ENCODE results near the gene SUSD1.

SUSD1 gene

DNA sequence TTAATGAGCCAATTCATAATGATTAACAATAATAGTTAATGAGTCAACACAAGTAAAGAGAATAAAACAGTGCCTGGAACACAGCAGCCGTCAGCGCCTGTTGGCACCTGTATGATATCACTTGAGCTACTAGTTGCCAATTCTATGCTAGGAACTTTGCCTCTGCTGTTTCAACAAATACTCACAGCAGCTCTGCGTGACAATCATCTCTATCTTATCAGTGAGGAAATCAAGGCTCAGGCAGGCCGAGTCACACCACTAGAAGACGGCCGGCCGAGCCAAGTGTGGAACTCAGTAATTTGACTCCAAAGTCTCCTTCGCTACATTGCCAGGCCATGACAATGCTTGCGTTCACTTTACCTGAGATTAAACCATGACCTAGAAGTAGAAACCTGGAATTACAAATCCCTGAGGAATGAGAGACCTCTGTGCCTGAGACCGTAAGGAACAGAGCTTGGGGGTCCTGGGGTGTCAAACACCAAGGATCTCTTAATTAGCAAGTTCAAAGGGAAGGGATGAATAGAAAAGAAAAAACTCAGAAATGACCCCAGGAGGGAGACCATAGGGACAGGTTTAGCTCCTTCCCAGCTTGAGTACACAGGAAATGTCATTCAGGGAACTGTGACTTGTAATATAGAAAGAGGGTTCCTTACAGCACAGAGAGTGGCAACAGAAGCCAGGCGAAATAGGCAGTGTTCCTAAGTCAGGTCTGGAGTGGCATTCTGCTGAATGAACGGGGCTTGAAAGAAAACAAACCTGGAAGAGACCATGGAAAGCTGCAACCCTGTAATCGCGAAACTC lies 109.1 kb downstream of the SUSD1 start:
- no peak for DNase-seq (ENCODE audit: low read depth)

DNA sequence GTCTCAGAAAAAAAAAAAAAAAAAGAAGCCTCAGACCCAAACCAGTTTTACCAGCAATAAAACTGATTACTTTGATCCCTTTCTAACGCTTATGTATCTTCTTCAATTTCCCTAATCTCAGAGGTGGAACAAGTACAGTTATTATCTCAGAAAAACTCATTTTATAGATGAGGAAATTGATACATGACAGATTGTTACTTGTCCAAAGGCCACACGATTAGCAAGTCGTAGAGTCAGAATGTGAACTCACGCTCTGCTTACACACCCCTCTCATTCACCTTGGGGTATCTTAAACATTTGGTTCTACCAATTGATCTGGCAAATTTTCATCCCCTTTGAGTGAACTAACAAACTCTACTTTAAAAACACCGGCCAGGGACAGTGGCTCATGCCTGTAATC lies 110.2 kb downstream of the SUSD1 start:
- no peak for DNase-seq (ENCODE audit: low read depth)

DNA sequence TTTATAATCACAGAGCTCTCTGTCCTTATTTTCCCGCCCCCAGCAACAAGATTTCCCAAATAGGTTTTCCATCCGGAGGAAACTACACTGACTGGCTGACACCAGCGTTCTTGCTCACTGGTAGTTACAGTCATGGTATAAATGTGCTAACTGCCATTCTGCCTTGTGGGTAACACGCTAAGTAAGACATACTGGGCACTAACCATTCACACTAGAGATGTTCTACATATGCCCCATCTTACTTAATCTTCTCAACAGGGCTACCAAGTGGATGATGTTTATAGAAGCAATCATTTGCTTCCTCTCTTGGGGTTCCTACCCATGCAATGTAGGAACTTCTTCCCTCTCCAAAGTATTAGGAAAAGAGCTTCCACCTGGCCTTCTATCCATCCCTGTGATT lies 111.5 kb downstream of the SUSD1 start:
- DNase-seq (ENCODE audit: low read depth), result no peak

DNA sequence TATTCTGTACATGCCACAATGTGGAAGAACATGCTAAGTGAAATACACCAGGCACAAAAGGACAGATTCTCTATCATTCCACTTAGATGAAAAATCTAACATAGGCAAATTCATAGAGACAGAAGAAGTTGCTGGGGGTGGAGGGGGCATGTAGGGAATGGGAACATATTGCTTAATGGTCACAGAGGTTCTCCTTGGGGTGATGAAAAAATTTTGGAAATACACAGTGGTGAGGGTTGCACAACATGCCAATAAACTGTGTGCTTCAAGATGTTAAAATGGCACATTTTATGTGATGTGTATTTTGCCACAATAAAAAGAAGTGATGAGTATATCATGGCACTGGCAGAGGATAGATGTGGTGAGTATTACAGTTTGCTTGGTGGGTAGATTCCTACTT lies 111.9 kb downstream of the SUSD1 start:
- no peak for DNase-seq (ENCODE audit: low read depth)

DNA sequence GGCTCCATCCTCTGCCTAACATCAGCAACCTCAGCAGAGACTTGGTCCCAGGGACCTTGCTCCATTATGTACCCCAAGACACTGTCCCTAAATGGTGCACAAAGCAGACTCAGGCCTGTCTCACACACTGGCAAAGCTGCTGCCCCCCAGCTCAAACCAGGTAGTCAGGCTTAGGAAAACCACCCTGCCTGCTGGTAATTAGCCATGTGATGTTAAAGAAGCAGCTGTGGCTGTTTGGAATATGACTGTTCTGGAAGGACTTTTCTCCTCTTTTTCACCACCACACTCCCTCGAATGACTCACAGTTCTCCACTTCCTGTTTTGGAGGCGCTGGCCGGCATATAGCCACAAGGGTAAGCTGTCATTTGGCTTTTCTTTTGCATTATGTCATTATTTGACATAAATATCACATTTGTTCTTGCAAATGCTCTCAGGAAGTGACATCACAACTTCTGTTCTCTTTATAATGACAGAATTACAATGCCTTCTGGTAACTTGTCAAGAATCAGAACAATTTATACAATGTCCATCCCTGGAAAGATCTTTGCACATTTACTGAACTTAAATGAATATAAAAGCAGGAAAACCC lies 113.9 kb downstream of the SUSD1 start:
- DNase-seq (ENCODE audit: low read depth), result no peak

DNA sequence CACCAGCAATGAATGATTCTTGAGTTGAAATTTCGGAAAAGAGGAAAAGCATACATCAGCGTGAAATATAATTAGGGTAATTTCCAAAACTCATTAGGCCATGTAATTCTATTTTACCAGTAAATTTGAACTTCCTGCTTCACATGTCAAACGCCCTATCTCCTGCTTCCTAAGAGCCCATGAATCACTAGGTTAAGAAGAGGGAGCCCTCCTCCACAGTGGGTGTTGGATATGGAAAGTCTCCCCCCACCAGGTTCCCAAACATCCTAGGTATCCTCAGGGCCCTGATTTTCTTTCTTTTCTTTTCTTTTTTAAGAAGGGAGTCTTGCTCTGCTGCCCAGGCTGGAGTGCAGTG lies 115.2 kb downstream of the SUSD1 start:
- no peak for DNase-seq (ENCODE audit: low read depth)

DNA sequence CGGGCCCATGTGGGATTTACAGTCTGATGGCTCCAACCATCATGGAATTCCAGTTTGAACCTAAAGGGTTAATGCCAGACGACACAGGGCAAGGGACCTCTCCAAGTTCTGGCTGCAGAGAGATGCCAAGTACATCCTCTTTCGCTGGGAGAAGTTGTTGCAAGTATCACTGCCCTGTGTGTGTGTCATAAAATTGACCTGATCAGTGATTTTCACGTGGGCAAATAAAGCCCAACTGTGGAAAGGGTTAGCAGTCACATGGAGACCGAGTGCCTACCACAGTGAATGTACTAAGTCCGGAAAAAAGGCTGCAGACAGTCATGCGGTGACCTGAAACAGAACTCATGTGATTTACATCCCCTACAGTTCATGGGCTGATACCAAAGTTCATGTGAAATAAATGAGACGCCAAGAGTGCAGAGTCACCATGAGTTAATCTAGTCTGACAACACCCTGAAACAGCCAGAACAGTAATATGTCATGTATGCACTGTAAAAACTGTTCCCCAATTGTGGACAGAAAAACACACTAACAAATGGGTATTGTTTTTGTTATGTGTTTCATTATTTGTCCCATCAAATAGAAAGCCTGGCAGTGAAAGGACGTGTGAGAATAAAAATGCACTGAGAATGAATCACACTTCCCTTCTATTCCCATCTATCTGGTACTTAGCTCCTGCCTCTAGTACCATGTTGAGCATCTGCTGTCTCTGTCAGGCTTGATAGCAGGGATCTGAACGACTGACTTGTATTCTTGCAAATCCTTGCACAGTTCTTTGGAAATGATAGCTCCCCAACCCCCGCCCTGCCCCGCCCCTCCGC lies 115.7 kb downstream of the SUSD1 start:
- no peak for DNase-seq (ENCODE audit: low read depth)

DNA sequence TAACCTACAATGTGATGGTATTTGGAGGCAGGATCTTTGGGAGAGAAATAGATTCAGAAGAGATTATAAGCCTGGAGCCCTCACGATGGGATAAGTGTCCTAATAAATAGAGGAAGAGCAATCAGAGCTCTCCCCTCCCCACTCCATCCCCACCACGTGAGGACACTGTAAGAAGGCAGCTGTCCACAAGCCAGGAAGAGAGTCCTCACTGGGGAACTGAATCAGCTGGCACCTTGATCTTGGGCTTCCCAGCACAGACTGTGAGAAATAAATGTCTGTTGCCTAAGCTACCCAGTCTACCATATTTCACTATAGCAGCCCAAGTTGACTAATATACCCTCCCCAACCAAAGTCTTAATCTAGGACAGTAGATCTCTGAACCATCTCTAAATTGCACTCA lies 118.1 kb downstream of the SUSD1 start:
- DNase-seq (ENCODE audit: low read depth), result no peak

DNA sequence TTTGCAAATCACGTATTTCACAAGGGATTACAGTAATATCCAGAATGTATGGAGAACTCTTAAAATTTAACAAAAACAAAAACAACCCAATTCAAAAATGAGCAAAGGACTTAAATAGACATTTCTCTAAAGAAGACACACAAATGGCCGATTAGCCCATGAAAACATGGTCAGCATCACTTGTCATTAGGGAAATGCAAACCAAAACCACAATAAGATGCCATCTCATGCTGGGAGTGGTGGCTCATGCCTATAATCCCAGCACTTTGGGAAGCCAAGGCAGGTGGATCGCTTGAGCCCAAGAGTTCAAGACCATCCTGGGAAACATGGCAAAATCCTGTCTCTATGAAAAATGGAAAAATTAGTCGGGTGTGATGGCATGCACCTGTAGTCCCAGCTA lies 120.2 kb downstream of the SUSD1 start:
- DNase-seq (ENCODE audit: low read depth), result no peak

DNA sequence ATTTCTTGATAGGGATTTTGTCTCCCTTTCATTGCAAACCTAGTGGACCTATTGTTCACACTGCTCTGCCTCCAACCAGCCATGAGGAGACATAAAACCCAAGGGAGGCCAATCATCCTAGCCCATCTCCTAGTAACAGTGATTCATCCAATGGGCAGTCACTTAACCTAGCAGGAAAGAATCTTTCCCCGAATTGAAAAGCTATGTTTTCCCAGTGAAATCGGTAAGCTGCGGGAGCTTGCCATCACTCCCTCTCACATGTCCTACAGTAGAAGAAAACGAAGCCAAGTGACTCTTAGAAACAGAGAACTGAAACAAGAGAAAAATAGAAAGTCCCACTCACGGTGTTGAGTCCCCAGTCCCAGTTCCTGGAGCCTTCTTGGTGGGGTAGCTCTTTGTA lies 123.3 kb downstream of the SUSD1 start:
- DNase-seq (ENCODE audit: low read depth), result no peak

DNA sequence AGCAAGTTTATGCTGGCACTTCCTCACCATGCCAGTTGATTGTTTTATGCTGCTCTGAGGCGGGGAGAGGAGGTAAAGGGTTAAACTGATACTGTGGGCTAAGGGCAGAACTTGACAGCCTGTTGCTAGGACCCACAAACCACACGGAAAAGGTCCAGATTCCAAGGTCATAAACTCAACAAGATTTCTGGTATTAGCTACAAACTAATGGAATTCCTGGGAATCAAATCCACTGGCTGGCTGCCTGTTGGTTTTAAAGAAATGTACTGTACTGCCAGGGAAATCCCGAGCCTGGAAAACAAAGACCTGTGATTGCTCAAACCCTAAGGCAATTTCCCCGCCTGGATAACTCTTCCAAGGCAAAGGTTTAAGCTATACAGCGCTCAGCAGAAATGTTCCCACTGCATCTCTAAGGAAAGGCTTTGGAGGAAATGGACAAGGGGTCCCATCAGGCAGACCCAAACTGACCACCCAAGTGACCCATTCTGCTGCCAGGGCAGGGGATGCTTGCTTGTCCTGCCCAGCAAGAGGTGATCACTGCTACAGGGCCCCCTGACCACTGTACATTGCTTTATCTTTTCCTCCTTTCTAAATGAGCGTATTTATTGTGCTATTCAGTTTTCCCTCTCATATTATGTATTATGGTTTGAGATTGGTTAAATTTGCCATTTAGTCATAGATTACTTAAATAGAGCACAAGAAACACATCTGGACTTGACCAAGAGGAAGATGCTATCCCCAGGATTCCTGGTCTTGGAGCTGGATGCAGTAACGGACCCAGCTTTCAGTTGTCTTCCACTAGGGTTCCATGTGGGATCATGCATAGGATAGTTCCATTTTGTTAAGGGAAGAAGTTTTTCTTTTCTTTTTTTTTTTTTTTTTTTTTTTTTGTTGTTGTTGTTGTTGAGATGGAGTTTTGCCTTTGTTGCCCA lies 124.3 kb downstream of the SUSD1 start:
- no peak for DNase-seq (ENCODE audit: low read depth)

DNA sequence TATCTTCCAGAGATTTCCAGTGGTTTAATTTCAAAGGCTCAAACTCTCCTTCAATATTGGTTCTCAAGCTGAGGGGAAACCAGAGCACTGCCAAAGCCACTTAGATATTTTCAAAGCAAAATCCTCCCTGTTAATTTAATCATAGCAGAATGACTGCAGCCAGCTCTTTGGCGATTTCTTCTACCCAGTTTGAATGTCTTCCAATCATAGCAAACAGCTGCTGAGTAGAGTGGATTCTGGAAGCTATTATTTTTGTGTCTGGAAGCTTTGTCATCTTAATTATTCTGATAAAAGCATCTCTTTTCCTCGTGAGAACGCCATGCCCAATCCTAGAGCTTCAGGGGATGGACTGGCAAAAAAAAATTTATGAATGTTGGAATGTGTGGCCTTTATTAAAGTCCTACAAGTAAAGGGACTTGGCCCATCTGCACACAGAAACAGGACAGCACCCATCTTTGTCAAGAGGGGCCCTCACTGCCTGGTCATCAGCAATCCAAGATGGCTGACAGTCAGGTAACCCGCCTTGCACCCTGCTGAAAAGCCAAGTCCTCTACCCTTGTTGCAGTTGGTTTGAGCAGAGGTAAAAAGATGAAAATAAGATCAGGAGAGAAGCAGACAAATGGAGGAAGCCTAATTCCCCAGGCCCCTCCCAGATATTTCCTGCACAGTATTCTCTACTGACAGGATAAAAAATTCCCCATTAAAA lies 125.1 kb downstream of the SUSD1 start:
- DNase-seq (ENCODE audit: low read depth), result no peak

DNA sequence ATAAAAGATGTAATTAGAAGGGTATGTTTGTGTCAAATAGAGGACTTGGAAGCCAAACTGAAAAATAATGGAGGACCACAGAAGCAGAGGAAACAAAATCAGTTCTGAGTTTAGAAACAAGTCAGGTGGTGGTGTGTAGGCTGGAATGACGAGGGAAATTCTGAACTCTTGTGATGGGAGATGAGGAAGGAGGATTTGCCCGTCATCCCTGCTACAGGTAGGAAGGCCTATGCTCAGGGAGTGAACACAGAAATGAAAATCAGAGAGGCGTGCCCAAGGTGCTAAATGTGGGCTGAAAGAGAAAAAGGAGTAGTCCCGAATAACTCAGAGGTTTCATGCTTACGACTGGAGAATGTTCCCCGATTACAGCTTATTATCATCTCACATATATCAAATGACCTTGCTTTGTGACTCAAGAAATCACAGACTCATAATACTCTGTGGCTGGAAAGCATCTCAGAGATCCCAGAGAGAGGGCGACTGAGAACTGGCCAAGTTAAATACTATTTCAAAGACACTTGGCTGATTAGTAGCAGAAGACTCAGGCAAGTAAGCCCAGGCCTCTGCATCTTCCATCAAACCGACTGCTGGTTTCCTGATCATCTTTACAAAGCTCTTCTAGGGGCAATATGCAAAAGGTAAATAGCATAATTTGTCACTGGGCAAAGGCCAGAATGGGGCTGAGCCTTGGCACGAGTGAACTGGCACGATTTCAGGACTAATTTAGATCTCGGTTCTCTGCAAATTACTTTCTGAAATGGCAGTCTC lies 126.0 kb downstream of the SUSD1 start:
- DNase-seq (ENCODE audit: low read depth), result no peak

DNA sequence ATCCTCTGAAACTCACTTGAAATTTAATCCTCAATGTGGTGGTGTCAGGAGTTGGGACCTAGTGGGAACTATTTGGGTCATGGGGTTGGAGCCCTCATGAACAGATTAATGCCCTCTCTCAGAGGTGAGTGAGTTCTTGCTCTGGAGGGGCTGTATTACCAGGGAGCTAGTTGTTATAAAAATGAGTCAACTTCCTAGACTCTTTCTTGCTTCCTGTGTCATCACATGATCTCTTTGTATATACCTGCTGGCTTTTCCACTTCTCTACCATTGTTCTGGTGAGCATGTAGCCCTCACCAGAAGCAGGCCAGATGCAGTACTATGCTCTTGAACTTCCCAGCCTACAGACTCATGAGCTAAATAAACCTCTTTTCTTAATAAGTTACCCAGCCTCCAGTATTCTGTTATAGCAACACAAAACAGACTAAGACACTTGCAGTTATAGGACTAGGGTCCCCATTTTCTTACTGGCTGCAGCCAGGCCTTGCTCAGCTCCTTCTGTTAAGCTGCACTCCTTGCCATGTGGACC lies 127.5 kb downstream of the SUSD1 start:
- DNase-seq (ENCODE audit: low read depth), result no peak

DNA sequence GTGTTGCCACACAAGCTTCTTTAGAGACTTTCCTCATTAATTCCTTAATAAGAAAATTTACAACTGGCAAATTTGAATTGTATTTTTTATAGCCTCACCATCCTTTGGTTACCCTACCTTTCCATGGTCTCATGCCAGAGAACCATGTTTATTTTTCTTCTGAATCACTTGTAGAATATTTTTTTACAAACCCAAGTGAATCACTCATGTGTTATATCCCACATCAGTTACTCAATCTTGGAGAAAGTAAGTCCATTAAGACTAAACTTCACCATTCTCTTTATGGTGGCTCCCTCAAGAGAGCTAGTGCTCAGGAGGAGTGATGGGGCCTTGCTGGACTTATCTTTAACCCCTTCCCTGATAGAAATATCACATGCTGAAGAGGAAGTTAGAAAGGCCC lies 128.9 kb downstream of the SUSD1 start:
- no peak for DNase-seq (ENCODE audit: low read depth)

DNA sequence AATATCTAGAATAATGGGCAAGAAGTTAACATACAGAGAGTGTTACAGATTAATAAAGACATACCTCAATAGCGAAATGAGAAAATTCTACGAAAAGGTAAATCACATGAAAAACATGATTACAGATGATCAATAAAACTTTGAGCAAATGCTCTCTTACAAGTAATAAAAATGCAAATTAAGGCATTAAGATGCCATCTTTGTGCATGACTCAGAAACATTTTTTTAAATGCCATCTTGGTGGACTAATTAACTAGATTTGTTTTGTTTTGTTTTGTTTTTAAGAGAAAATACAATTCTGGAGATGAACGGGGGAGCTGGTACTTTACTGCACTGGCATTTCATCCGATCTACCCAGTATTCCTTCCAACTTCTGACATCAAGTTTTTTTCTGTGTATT lies 130.2 kb downstream of the SUSD1 start:
- DNase-seq (ENCODE audit: low read depth), result no peak

DNA sequence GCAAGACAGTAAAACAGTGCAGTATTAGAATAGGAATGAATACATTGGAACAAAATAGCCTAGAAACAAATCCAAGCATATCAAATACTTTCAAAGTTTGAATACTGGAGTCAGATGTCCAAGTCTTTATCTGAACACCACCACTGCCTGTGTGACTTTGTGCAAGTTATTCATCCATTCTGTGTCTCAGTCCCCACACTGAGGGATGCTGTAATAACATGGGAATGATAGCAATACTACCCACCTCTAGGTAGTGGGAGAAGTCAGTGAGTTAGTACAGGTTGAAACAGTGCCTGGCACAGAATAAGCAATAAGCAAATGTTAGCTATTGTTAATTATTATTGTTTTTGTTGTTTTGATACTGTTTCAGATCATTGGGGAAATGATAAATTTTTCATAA lies 130.9 kb downstream of the SUSD1 start:
- no peak for DNase-seq (ENCODE audit: low read depth)

DNA sequence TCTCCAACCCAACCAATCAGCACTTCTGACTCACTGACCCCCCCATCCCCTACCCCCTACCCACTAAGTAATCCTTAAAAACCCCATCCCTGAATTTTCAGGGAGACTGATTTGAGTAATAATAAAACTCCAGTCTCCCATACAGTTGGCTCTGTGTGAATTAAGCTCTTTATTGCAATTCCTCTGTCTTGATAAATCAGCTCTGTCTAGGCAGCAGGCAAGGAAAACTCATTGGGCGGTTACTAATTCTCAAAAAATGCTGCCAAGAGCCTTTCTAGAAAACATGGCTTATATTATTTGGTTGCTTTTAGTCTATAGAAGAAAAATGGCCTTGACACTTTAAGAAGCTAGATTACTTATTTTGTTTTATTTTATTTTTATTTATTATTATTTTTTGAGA lies 131.7 kb downstream of the SUSD1 start:
- no peak for DNase-seq (ENCODE audit: low read depth)

DNA sequence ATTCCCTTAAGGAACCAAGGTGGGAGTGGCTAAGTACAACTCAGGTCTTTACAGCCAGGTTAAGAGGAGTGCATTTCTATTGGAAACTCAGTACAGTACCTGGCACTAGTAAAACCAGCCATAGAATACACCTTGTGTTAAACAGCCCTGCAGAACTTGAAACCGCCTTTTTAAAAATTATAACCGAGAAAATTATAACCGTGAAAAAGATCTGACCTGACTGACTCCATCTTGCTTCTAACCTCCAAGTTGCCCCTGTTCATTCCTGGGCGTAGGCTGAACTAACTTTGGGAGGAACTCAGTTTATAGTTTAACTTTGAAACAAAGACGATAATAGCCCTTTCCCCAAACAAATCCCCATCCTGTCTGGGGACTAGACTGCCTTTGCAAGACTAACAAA lies 132.3 kb downstream of the SUSD1 start:
- no peak for DNase-seq (ENCODE audit: low read depth)

DNA sequence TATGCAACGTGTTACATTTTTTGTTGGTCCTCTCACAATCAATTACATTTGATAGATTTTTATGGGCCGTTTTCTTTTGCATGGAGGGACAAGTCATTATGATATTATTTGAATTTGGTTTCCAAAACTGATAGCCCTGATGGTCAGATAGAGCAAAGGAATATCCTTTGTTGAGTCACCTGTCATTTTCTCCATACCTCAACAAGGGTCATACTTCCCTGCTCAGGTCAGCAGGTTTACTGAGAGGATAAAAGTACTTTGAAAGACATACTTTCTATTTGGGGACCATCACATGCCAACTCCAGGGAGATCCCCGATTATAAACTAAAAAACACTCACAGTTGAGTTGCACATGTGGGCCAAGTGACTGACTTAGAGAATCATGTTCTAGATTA lies 132.9 kb downstream of the SUSD1 start:
- DNase-seq (ENCODE audit: low read depth), result no peak

Measured in activated gamma-delta T cell treated with anti-CD3 and anti-CD28 coated beads, Interleukin-2, amount 50 U/mL, for 16 hours (primary cell).